HG02759 (cell line): ENCODE results near the gene PADI1.

Experiments
- ATAC-seq: cut with Tn5 transposase; IDR thresholded peaks from one replicate; pipeline ENCODE4 v1.9.1; 2021; ENCODE audit warnings: mild to moderate bottlenecking, moderate library complexity; ENCODE audit not compliant: unreplicated experiment

PADI1 gene

GRCh38 chr1:17293681-17294425 lies 88.9 kb downstream of the PADI1 start:
- no peak for ATAC-seq

DNA sequence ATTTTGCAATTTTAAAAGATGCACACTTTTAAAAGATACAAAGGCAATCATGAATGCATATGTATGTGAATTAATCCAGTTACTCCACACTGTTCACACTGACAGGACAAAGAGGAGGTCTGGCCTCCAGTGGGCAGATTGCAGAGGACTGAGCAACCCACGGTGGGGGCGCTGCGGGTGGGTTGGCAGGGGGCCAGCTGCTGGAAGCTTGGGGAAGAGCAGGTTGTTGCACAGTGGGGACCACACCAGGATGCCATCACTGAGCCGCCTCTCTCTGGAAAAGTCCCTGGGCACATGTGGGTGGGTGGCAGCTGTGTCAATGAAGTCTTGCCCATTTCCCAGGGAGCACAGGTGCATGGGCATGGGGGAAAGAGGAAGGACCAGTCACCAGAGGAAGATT lies 90.4 kb downstream of the PADI1 start:
- no peak for ATAC-seq
